SH-SY5Y (cell line): ENCODE data around the gene PSMB9.

Source experiments
- GATA2 ChIP-seq: IDR thresholded peaks from 2 replicates; pipeline ENCODE4 v1.6.1; 2011; ENCODE audit warnings: mild to moderate bottlenecking, low read depth, low read length
- GATA3 ChIP-seq: IDR thresholded peaks from 2 replicates; pipeline ENCODE4 v1.6.1; 2011; ENCODE audit warnings: low read depth, mild to moderate bottlenecking, low read length, moderate library complexity

PSMB9 gene

GRCh38 chr6:32865724-32866443, 11.9 kb downstream of the PSMB9 start:
- TF ChIP-seq GATA3, result no peak
- TF ChIP-seq GATA2, result no peak

GRCh38 chr6:32867022-32867477, 13.1 kb downstream of the PSMB9 start:
- TF ChIP-seq GATA2 (no peak), GATA3 (no peak)

- TF ChIP-seq GATA2, result no peak
- TF ChIP-seq GATA3, result no peak
These were observed 13.7 kb downstream of the PSMB9 start for GRCh38 chr6:32867554-32868256.

- TF ChIP-seq GATA3 (no peak), GATA2 (no peak)
These were observed 14.3 kb downstream of the PSMB9 start for GRCh38 chr6:32868257-32868788.

- TF ChIP-seq GATA3, result no peak
These were observed 22.6 kb downstream of the PSMB9 start for GRCh38 chr6:32876603-32877002.

- TF ChIP-seq GATA2, result no peak
- no peak for TF ChIP-seq GATA3
These were observed 25.7 kb downstream of the PSMB9 start for GRCh38 chr6:32879691-32880090.

- TF ChIP-seq GATA2, result no peak
- no peak for TF ChIP-seq GATA3
These were observed 28.9 kb downstream of the PSMB9 start for GRCh38 chr6:32882879-32883250.

GRCh38 chr6:32883789-32884188, 29.8 kb downstream of the PSMB9 start:
- TF ChIP-seq GATA3, result no peak
- no peak for TF ChIP-seq GATA2

- no peak for TF ChIP-seq GATA3
- no peak for TF ChIP-seq GATA2
These were observed 31.8 kb downstream of the PSMB9 start for GRCh38 chr6:32885698-32886286.

GRCh38 chr6:32886681-32887383, 32.8 kb downstream of the PSMB9 start:
- TF ChIP-seq GATA2 (no peak), GATA3 (no peak)

GRCh38 chr6:32887616-32888015, 33.6 kb downstream of the PSMB9 start:
- no peak for TF ChIP-seq GATA2
- no peak for TF ChIP-seq GATA3

- TF ChIP-seq GATA3 (no peak), GATA2 (no peak)
These were observed 34.6 kb downstream of the PSMB9 start for GRCh38 chr6:32888576-32888975.

- TF ChIP-seq GATA3, result no peak
- TF ChIP-seq GATA2, result no peak
These were observed 35.5 kb downstream of the PSMB9 start for GRCh38 chr6:32889533-32889932.

GRCh38 chr6:32890831-32891230, 36.8 kb downstream of the PSMB9 start:
- no peak for TF ChIP-seq GATA2
- TF ChIP-seq GATA3, result no peak
